Subcutaneous abdominal adipose tissue (tissue), 5 donors: ENCODE data around the gene SPHK1.
A peak's percentile ranks its signal among the peaks of the same experiment; 100 is the strongest.

ENCODE experiments used
- H3K27ac ChIP-seq: one replicate; pipeline ENCODE4 v1.7.0; 2013; ENCODE audit warnings: low read depth, mild to moderate bottlenecking, inconsistent platforms, low read length, moderate library complexity
- H3K27me3 ChIP-seq, 5 donors: one replicate each; pipeline ENCODE4 v1.7.0; 2013; ENCODE audit warnings: low read length in 5 of 5, inconsistent platforms in 1 of 5; ENCODE audit not compliant: control insufficient read depth in 5 of 5, insufficient read depth in 4 of 5
- H3K36me3 ChIP-seq, 5 donors: one replicate each; pipeline ENCODE4 v1.7.0; 2013; ENCODE audit warnings: low read length in 5 of 5; ENCODE audit not compliant: control insufficient read depth in 5 of 5, insufficient read depth in 5 of 5
- H3K4me1 ChIP-seq, 5 donors: one replicate each; pipeline ENCODE4 v1.7.0; 2013; ENCODE audit warnings: low read length in 5 of 5, mild to moderate bottlenecking in 3 of 5, moderate library complexity in 1 of 5; ENCODE audit not compliant: control insufficient read depth in 5 of 5, insufficient read depth in 5 of 5
- H3K4me3 ChIP-seq, 5 donors: one replicate each; pipeline ENCODE4 v1.7.0; 2013; ENCODE audit warnings: low read length in 5 of 5, low read depth in 1 of 5
- H3K9ac ChIP-seq, 5 donors: one replicate each; pipeline ENCODE4 v1.7.0; 2013; ENCODE audit warnings: low read length in 5 of 5, mild to moderate bottlenecking in 4 of 5, moderate library complexity in 3 of 5
- H3K9me3 ChIP-seq, 5 donors: one replicate each; pipeline ENCODE4 v1.7.0; 2013; ENCODE audit warnings: low read length in 5 of 5; ENCODE audit not compliant: control insufficient read depth in 5 of 5
- donor health status: healthy.
- donor health status: healthy.
- donor health status: healthy.
- donor health status: healthy.
- donor health status: healthy.

The SPHK1 gene

GRCh38 chr17:76360461-76360860 lies 23.9 kb upstream of the SPHK1 start:
- no peaks in the 10 kb centered on the region for H3K9me3 ChIP-seq
- H3K27ac ChIP-seq: peak overlapping the region; percentile 60
- H3K4me1 ChIP-seq: peaks cover 2 to 24% (median 21%) of the 10 kb centered on the region in 5 donors
- H3K4me3 ChIP-seq: no peak overlapping the region
- no peaks in the 10 kb centered on the region for H3K36me3 ChIP-seq
- H3K9ac ChIP-seq: no peak overlapping the region
- no peaks in the 10 kb centered on the region for H3K27me3 ChIP-seq

- Histone ChIP-seq H3K27ac (no peak overlapping the region), H3K27me3 (no peaks in the 10 kb centered on the region)
These were observed 21.1 kb upstream of the SPHK1 start for GRCh38 chr17:76363107-76363842.

GRCh38 chr17:76365256-76365903 lies 19.0 kb upstream of the SPHK1 start:
- Histone ChIP-seq H3K9ac (no peak overlapping the region), H3K27ac (no peak overlapping the region), H3K27me3 (no peaks in the 10 kb centered on the region), H3K4me3 (no peak overlapping the region), H3K4me1 (peaks cover 7 to 31% (median 23%) of the 10 kb centered on the region in 5 donors), H3K36me3 (no peaks in the 10 kb centered on the region), H3K9me3 (no peaks in the 10 kb centered on the region)

More at GRCh38 chr17:76363107-76363842, 21.1 kb upstream of the SPHK1 start:
- Histone ChIP-seq H3K4me3 (no peak overlapping the region), H3K4me1 (peaks cover 2 to 24% (median 21%) of the 10 kb centered on the region in 5 donors), H3K9me3 (no peaks in the 10 kb centered on the region), H3K36me3 (no peaks in the 10 kb centered on the region), H3K9ac (no peak overlapping the region)

GRCh38 chr17:76366247-76366646 lies 18.2 kb upstream of the SPHK1 start:
- H3K4me1 ChIP-seq: peaks cover 13 to 36% (median 28%) of the 10 kb centered on the region in 5 donors
- H3K9ac ChIP-seq: no peak overlapping the region
- H3K27me3 ChIP-seq: peaks cover 0 to 2% (median 0%) of the 10 kb centered on the region in 5 donors
- no peaks in the 10 kb centered on the region for H3K36me3 ChIP-seq
- H3K4me3 ChIP-seq: no peak overlapping the region
- H3K9me3 ChIP-seq: no peaks in the 10 kb centered on the region
- H3K27ac ChIP-seq: no peak overlapping the region

GRCh38 chr17:76367642-76368041 lies 16.8 kb upstream of the SPHK1 start:
- H3K9ac ChIP-seq: no peak overlapping the region
- H3K27ac ChIP-seq: no peak overlapping the region
- no peak overlapping the region for H3K4me3 ChIP-seq
- H3K27me3 ChIP-seq: peaks cover 0 to 2% (median 0%) of the 10 kb centered on the region in 5 donors
- H3K4me1 ChIP-seq: peaks cover 10 to 23% (median 15%) of the 10 kb centered on the region in 5 donors
- no peaks in the 10 kb centered on the region for H3K9me3 ChIP-seq
- no peaks in the 10 kb centered on the region for H3K36me3 ChIP-seq

- Histone ChIP-seq H3K36me3 (no peaks in the 10 kb centered on the region), H3K27ac (no peak overlapping the region), H3K27me3 (peaks cover 0 to 2% (median 0%) of the 10 kb centered on the region in 5 donors), H3K9ac (no peak overlapping the region), H3K4me1 (peaks cover 10 to 19% (median 15%) of the 10 kb centered on the region in 5 donors), H3K4me3 (peak overlapping the region in 1 of 5 donors; percentile 11), H3K9me3 (no peaks in the 10 kb centered on the region)
These were observed 15.9 kb upstream of the SPHK1 start for GRCh38 chr17:76368545-76368944.

GRCh38 chr17:76369379-76369778 lies 15.0 kb upstream of the SPHK1 start:
- Histone ChIP-seq H3K27ac (no peak overlapping the region), H3K4me3 (no peak overlapping the region), H3K9me3 (no peaks in the 10 kb centered on the region), H3K9ac (no peak overlapping the region), H3K27me3 (peaks cover 0 to 2% (median 0%) of the 10 kb centered on the region in 5 donors), H3K4me1 (peaks cover 10 to 19% (median 15%) of the 10 kb centered on the region in 5 donors), H3K36me3 (no peaks in the 10 kb centered on the region)

GRCh38 chr17:76369804-76370203 lies 14.6 kb upstream of the SPHK1 start:
- H3K36me3 ChIP-seq: no peaks in the 10 kb centered on the region
- H3K27me3 ChIP-seq: peaks cover 0 to 2% (median 0%) of the 10 kb centered on the region in 5 donors
- peaks cover 10 to 19% (median 15%) of the 10 kb centered on the region in 5 donors for H3K4me1 ChIP-seq
- no peak overlapping the region for H3K4me3 ChIP-seq
- no peak overlapping the region for H3K9ac ChIP-seq
- no peaks in the 10 kb centered on the region for H3K9me3 ChIP-seq
- peak overlapping the region; percentile 55 for H3K27ac ChIP-seq

GRCh38 chr17:76370261-76370993 lies 14.0 kb upstream of the SPHK1 start:
- no peaks in the 10 kb centered on the region for H3K36me3 ChIP-seq
- peaks cover 10 to 19% (median 15%) of the 10 kb centered on the region in 5 donors for H3K4me1 ChIP-seq
- H3K27me3 ChIP-seq: peaks cover 0 to 2% (median 0%) of the 10 kb centered on the region in 5 donors
- H3K4me3 ChIP-seq: no peak overlapping the region
- H3K9me3 ChIP-seq: no peaks in the 10 kb centered on the region
- peak overlapping the region in 1 of 5 donors; percentile 88 for H3K9ac ChIP-seq
- H3K27ac ChIP-seq: peak overlapping the region; percentile 55
